Memory B cell (primary cell): ENCODE results near the gene RNF112.
"Not testable (repeated sequence)": the region's sequence is repeated elsewhere in the genome, so short reads cannot be mapped to it uniquely, and the experiment has no call there.

Experiments
- ATAC-seq: fragments of 150-1000 bp; cut with Tn5 transposase; 2 replicates; pipeline ENCODE4 v1.10.0; 2021; ENCODE audit warnings: low read depth, mild to moderate bottlenecking, moderate library complexity
- DNase-seq, 2 donors: peaks; one replicate each; pipeline ENCODE4 v3.0.0; 2022; ENCODE audit warnings: low spot score in 2 of 2
- H3K27ac Mint-ChIP-seq: one replicate; pipeline ENCODE4 v1.8.0; 2022; ENCODE audit warnings: mild to moderate bottlenecking, moderate library complexity, mixed read lengths
- H3K27me3 Mint-ChIP-seq: one replicate; pipeline ENCODE4 v1.8.0; 2022; ENCODE audit warnings: mixed read lengths
- H3K36me3 Mint-ChIP-seq: one replicate; pipeline ENCODE4 v1.8.0; 2022; ENCODE audit warnings: mild to moderate bottlenecking, mixed read lengths
- H3K4me1 Mint-ChIP-seq: one replicate; pipeline ENCODE4 v1.8.0; 2022; ENCODE audit warnings: mixed read lengths
- H3K4me3 Mint-ChIP-seq: one replicate; pipeline ENCODE4 v1.8.0; 2022; ENCODE audit warnings: mild to moderate bottlenecking, moderate library complexity, mixed read lengths
- H3K9me3 Mint-ChIP-seq: one replicate; pipeline ENCODE4 v1.8.0; 2022; ENCODE audit warnings: mixed read lengths

The RNF112 gene

GRCh38 chr17:19448341-19449268, 37.6 kb downstream of the RNF112 start:
- H3K4me3 Mint-ChIP-seq = no peak overlapping the region
- H3K36me3 Mint-ChIP-seq = peaks cover 3% of the 10 kb centered on the region
- H3K9me3 Mint-ChIP-seq = peaks cover 5% of the 10 kb centered on the region
- no peak for ATAC-seq
- H3K27me3 Mint-ChIP-seq = peaks cover 7% of the 10 kb centered on the region
- no peak for DNase-seq
- H3K27ac Mint-ChIP-seq = peak overlapping the region; percentile 19
- H3K4me1 Mint-ChIP-seq = peaks cover 6% of the 10 kb centered on the region

DNA sequence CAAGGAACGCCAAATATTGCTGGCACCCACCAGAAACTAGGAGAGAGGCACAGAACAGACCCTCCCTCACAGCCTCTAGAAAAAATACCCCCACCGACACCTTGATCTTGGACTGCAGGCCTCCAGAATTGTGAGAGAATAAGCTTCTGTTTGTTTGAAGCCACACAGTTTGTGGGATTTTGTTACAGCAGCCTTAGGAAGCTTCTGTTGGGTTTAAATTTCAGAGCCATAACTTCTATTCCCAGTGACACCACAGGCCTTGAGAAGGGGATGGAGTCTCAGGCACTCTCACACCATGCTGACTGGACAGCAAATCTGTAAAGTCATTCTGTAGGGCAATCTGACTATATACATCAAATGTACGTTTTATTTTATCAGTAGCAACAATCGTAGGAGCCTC, 38.6 kb downstream of the RNF112 start:
- Mint-ChIP-seq H3K4me1 (peaks cover 6% of the 10 kb centered on the region), H3K27ac (peak overlapping the region; percentile 19), H3K27me3 (peaks cover 7% of the 10 kb centered on the region), H3K4me3 (no peak overlapping the region), H3K36me3 (peaks cover 3% of the 10 kb centered on the region), H3K9me3 (peaks cover 4% of the 10 kb centered on the region)
- ATAC-seq (no peak), DNase-seq (no peak)

GRCh38 chr17:19453296-19453695, 42.3 kb downstream of the RNF112 start:
- H3K27ac Mint-ChIP-seq = no peak overlapping the region
- H3K4me1 Mint-ChIP-seq = peaks cover 2% of the 10 kb centered on the region
- H3K36me3 Mint-ChIP-seq = no peaks in the 10 kb centered on the region
- no peak overlapping the region for H3K4me3 Mint-ChIP-seq
- H3K9me3 Mint-ChIP-seq = no peaks in the 10 kb centered on the region
- DNase-seq (no peak), ATAC-seq (no peak)
- H3K27me3 Mint-ChIP-seq = peaks cover 5% of the 10 kb centered on the region

DNA sequence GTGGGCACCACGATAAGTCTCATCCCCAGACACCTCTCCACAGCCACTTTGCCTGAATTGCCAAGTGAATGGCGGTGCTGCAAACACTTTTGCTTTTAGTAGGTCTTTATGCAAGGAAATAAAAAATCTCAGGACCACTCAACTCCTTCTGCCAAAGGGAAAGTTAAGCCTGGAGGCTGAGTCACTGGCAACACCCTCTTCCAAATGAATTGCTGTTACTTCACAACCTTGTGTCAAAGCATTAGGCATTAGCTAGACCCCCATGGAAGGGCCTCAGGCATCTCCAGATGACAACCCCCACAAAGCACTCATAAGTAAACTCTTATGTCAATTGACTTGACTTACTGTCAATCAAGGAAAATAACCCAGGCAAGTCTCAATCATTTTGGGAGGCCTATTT, 43.0 kb downstream of the RNF112 start:
- ATAC-seq (no peak), DNase-seq (no peak)
- Mint-ChIP-seq H3K9me3 (no peaks in the 10 kb centered on the region), H3K27me3 (peaks cover 5% of the 10 kb centered on the region), H3K36me3 (no peaks in the 10 kb centered on the region), H3K27ac (no peak overlapping the region), H3K4me3 (no peak overlapping the region), H3K4me1 (peaks cover 2% of the 10 kb centered on the region)

- no peaks in the 10 kb centered on the region for H3K9me3 Mint-ChIP-seq
- no peak for ATAC-seq
- DNase-seq = no peak
- no peak overlapping the region for H3K4me3 Mint-ChIP-seq
- H3K36me3 Mint-ChIP-seq = no peaks in the 10 kb centered on the region
- H3K4me1 Mint-ChIP-seq = peaks cover 17% of the 10 kb centered on the region
- peaks cover 2% of the 10 kb centered on the region for H3K27me3 Mint-ChIP-seq
- no peak overlapping the region for H3K27ac Mint-ChIP-seq
Measured at GRCh38 chr17:19456016-19456927, 45.2 kb downstream of the RNF112 start.

DNA sequence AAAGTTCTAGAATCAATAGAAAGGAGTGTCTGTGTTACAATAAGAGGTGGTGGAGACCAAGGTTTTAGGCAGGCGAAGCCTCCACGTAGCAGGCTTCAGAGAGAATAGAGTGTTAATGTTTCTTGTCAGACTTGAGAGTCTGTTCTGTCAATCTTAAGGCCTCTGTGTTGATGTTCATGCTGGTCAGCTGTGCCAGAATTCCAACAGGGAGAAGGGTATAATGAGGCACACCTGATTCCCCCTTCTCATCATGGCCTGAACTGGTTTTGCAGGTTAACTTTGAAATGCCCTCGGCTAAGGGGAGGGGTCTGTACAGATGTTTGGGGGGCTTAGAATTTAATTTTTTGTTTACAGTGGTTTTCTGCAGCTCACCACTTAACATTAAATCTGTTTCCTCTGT, 46.0 kb downstream of the RNF112 start:
- Mint-ChIP-seq H3K27ac (no peak overlapping the region), H3K36me3 (peaks cover 2% of the 10 kb centered on the region), H3K9me3 (no peaks in the 10 kb centered on the region), H3K27me3 (peaks cover 2% of the 10 kb centered on the region), H3K4me3 (no peak overlapping the region), H3K4me1 (peaks cover 24% of the 10 kb centered on the region)
- no peak for ATAC-seq
- DNase-seq = no peak

DNA sequence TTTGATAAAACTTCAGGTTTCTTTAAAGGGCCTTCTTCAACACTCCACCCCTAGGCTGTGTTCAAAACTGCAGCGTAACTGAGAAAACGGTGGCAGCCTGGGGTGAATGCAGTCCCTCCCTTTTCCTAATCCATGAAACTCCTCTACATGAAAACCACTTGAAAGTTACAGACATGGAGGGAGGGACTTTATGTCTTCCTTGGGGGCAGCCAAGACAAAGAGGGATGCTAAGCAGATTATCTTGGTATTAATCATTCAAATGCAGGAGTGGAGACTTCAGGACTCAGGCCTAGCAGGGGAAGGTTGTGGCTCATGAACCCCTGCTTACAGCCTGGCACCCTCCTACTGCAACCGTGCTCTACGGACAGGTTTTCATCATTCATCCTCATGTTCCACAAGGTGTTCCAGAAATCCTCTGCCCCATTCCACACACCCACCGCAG, 46.8 kb downstream of the RNF112 start:
- Mint-ChIP-seq H3K4me3 (no peak overlapping the region), H3K9me3 (no peaks in the 10 kb centered on the region), H3K4me1 (peaks cover 30% of the 10 kb centered on the region), H3K36me3 (peaks cover 2% of the 10 kb centered on the region), H3K27me3 (no peaks in the 10 kb centered on the region), H3K27ac (no peak overlapping the region)
- DNase-seq (no peak), ATAC-seq (no peak)

DNA sequence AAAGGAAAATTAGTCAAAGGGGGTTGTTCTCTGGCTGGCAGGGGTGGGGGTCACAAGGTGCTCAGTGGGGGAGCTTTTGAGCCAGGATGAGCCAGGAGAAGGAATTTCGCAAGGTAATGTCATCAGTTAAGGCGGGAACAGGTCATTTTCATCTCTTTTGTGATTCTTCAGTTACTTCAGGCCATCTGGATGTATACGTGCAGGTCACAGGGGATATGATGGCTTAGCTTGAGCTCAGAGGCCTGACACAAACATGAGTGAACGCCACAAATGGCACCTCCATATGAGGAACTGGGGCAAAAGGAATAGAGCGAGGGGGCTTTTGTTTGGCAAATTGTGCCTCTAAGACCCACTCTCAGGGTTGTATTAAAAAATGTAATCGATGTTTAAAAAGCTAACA, 47.4 kb downstream of the RNF112 start:
- peaks cover 34% of the 10 kb centered on the region for H3K4me1 Mint-ChIP-seq

GRCh38 chr17:19459018-19459655, 48.1 kb downstream of the RNF112 start:
- ATAC-seq = not testable (repeated sequence)

More for the DNA sequence above, 47.4 kb downstream of the RNF112 start:
- not testable (repeated sequence) for H3K4me3 Mint-ChIP-seq, H3K27ac Mint-ChIP-seq, H3K27me3 Mint-ChIP-seq, H3K9me3 Mint-ChIP-seq, H3K36me3 Mint-ChIP-seq, DNase-seq, ATAC-seq

GRCh38 chr17:19460700-19461099, 49.7 kb downstream of the RNF112 start:
- H3K4me1 Mint-ChIP-seq = peaks cover 47% of the 10 kb centered on the region
- peak overlapping the region; percentile 11 for H3K4me3 Mint-ChIP-seq
- H3K36me3 Mint-ChIP-seq = peaks cover 2% of the 10 kb centered on the region
- H3K27me3 Mint-ChIP-seq = no peaks in the 10 kb centered on the region
- H3K9me3 Mint-ChIP-seq = no peaks in the 10 kb centered on the region
- no peak for DNase-seq
- H3K27ac Mint-ChIP-seq = peak overlapping the region; percentile 53
- no peak for ATAC-seq

More at GRCh38 chr17:19459018-19459655, 48.1 kb downstream of the RNF112 start:
- not testable (repeated sequence) for H3K27me3 Mint-ChIP-seq, DNase-seq, H3K9me3 Mint-ChIP-seq, H3K27ac Mint-ChIP-seq, H3K4me3 Mint-ChIP-seq, H3K36me3 Mint-ChIP-seq
- peaks cover 41% of the 10 kb centered on the region for H3K4me1 Mint-ChIP-seq

DNA sequence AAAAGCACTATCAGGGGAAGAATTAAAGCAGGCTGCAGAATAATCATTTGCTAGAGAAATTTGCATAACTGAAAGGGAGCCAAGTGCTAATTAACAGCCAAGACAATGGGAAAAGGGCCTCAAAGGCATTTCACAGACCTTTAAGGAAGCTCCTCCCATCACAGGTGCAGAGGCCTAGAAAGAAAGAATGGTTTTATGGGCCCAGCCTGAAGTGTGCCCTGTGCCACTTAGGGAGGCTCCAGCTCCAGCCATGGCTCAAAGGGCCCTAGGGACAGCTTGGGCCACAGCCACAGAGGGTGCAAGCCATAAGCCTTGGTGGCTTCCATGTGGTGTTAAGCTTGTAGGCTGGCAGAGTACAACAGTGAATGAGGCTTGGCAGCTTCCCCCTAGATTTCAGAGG, 50.1 kb downstream of the RNF112 start:
- peak overlapping the region; percentile 53 for H3K27ac Mint-ChIP-seq
- DNase-seq (no peak), ATAC-seq (no peak)
- H3K4me1 Mint-ChIP-seq = peaks cover 44% of the 10 kb centered on the region
- peaks cover 2% of the 10 kb centered on the region for H3K36me3 Mint-ChIP-seq
- no peaks in the 10 kb centered on the region for H3K9me3 Mint-ChIP-seq
- H3K4me3 Mint-ChIP-seq = no peak overlapping the region
- H3K27me3 Mint-ChIP-seq = no peaks in the 10 kb centered on the region

GRCh38 chr17:19461681-19462080, 50.6 kb downstream of the RNF112 start:
- no peak for ATAC-seq
- DNase-seq = no peak
- Mint-ChIP-seq H3K27me3 (no peaks in the 10 kb centered on the region), H3K4me3 (peak overlapping the region; percentile 11), H3K36me3 (peaks cover 2% of the 10 kb centered on the region), H3K9me3 (no peaks in the 10 kb centered on the region), H3K4me1 (peaks cover 44% of the 10 kb centered on the region), H3K27ac (peak overlapping the region; percentile 53)

DNA sequence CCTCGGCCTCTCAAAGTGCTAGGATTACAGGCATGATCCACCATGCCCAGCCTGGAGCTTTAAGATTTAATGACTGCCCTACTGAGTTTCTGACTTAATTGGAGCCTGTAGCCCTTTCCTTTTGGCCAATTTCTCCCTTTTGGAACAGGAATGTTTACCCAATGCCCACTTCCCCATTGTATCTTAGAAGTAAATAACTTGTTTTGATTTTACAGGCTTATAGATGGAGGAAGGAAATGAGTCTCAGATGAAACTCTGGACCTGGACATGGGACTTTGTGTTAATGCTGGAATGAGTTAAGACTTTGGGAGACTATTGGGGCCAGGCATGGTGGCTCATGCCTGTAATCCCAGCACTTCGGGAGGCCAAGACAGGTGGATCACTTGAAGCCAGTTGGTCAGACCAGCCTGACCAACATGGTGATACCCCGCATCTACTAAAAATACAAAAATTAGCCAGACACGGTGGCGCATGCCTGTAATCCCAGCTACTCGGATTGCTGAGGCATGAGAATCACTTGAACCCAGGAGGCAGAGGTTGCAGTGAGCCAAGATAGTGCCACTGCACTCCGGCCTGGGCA, 51.5 kb downstream of the RNF112 start:
- H3K4me3 Mint-ChIP-seq, H3K9me3 Mint-ChIP-seq, DNase-seq, H3K36me3 Mint-ChIP-seq, ATAC-seq, H3K27me3 Mint-ChIP-seq: not testable (repeated sequence)
- H3K4me1 Mint-ChIP-seq = peaks cover 44% of the 10 kb centered on the region
- H3K27ac Mint-ChIP-seq = peak overlapping the region; percentile 85
